T-helper 1 cell treated with Interleukin-12 subunit alpha and Interleukin-12 subunit beta and Interleukin-4 antibody, amounts not matched to agents 30 μg/mL and 1 μg/mL, for 36 hours (primary cell): Measurements from ENCODE around the gene THRB.

Experiments used
- H3K27ac Mint-ChIP-seq: one replicate; pipeline ENCODE4 v1.8.0; 2021; ENCODE audit warnings: mild to moderate bottlenecking, mixed read lengths
- H3K27me3 Mint-ChIP-seq: one replicate; pipeline ENCODE4 v1.8.0; 2021; ENCODE audit warnings: low read depth, mixed read lengths
- H3K36me3 Mint-ChIP-seq: one replicate; pipeline ENCODE4 v1.8.0; 2021; ENCODE audit warnings: low read depth, mixed read lengths
- H3K4me1 Mint-ChIP-seq: one replicate; pipeline ENCODE4 v1.8.0; 2021; ENCODE audit warnings: low read depth, mixed read lengths
- H3K4me3 Mint-ChIP-seq: one replicate; pipeline ENCODE4 v1.8.0; 2021; ENCODE audit warnings: mild to moderate bottlenecking, moderate library complexity, mixed read lengths
- H3K9me3 Mint-ChIP-seq: one replicate; pipeline ENCODE4 v1.8.0; 2021; ENCODE audit warnings: mixed read lengths

The THRB gene

GRCh38 chr3:24504772-24505171 lies 10.1 kb upstream of the THRB start:
- no peaks in the 10 kb centered on the region for H3K4me1 Mint-ChIP-seq
- no peaks in the 10 kb centered on the region for H3K36me3 Mint-ChIP-seq

GRCh38 chr3:24503616-24504113 lies 9.0 kb upstream of the THRB start:
- no peak overlapping the region for H3K4me3 Mint-ChIP-seq
- no peak overlapping the region for H3K27ac Mint-ChIP-seq
- no peaks in the 10 kb centered on the region for H3K9me3 Mint-ChIP-seq
- H3K27me3 Mint-ChIP-seq, result peaks cover 6% of the 10 kb centered on the region
- H3K4me1 Mint-ChIP-seq, result no peaks in the 10 kb centered on the region
- H3K36me3 Mint-ChIP-seq, result no peaks in the 10 kb centered on the region

More at GRCh38 chr3:24504772-24505171, 10.1 kb upstream of the THRB start:
- Mint-ChIP-seq H3K27ac (no peak overlapping the region), H3K27me3 (peaks cover 3% of the 10 kb centered on the region), H3K4me3 (no peak overlapping the region), H3K9me3 (no peaks in the 10 kb centered on the region)

DNA sequence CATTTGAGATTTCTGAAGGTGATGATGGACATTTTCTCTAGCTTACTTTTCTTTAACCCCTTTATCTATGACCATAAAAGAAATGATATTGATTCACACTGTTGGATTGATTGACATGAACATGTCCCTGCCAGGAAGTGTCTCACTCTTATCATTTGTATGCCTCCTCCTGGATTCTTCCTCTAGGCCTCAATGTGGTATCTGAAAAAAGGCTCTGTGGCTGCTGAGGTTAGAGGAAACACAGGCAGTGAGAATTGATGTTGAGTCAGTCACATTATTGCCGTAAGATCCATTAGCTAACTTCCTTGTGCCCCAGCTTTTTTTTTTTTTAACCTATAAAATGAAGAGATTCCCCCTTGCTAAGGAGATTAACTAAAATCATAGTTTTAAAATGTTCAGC lies 8.0 kb upstream of the THRB start:
- Mint-ChIP-seq H3K27me3 (peaks cover 11% of the 10 kb centered on the region), H3K27ac (no peak overlapping the region), H3K36me3 (no peaks in the 10 kb centered on the region), H3K4me3 (no peak overlapping the region), H3K4me1 (no peaks in the 10 kb centered on the region), H3K9me3 (no peaks in the 10 kb centered on the region)

DNA sequence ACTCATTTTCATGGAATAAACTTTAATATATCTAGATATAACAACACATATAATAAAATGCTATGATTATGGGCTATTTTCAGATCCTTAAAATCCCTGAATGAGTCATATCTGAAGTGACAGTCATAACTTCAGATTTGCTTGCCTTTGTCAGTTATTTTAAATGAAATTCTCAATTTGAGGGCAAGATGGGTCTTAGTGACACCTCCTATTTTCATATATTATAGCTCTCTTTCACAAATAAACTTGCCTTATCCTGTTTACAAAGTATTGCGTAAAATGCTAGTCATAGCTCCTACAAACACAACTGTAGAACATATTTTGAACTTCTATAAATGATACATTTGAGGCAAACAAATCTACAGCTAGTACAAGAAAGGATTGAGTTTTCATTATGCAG lies 6.2 kb upstream of the THRB start:
- Mint-ChIP-seq H3K27ac (no peak overlapping the region), H3K4me1 (no peaks in the 10 kb centered on the region), H3K27me3 (peaks cover 29% of the 10 kb centered on the region), H3K36me3 (peaks cover 1% of the 10 kb centered on the region), H3K4me3 (no peak overlapping the region), H3K9me3 (no peaks in the 10 kb centered on the region)

GRCh38 chr3:24499991-24500390 lies 5.3 kb upstream of the THRB start:
- H3K27me3 Mint-ChIP-seq, result peaks cover 35% of the 10 kb centered on the region
- no peak overlapping the region for H3K27ac Mint-ChIP-seq
- no peak overlapping the region for H3K4me3 Mint-ChIP-seq
- H3K9me3 Mint-ChIP-seq, result no peaks in the 10 kb centered on the region
- peaks cover 1% of the 10 kb centered on the region for H3K36me3 Mint-ChIP-seq
- H3K4me1 Mint-ChIP-seq, result no peaks in the 10 kb centered on the region

DNA sequence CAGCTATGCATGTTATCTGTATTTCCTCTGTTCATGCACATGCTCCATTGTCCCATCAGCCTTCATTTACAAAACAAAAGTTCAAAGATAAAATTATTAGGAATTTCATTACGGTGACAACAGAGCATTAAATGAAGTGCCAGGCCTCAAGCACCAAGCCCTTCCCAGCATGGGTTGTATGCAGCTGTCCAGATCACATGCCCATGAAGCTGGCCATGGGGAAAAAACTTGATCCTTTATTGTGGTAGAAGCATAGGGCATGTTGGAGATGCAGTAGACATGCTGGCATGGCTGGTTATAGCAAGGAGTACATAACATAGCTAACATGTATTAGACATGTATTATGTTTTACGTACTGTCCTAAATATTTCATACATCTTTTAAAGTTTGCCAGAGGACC lies 4.1 kb upstream of the THRB start:
- peaks cover 36% of the 10 kb centered on the region for H3K27me3 Mint-ChIP-seq
- no peaks in the 10 kb centered on the region for H3K9me3 Mint-ChIP-seq
- H3K4me1 Mint-ChIP-seq, result no peaks in the 10 kb centered on the region
- no peak overlapping the region for H3K27ac Mint-ChIP-seq
- no peak overlapping the region for H3K4me3 Mint-ChIP-seq
- peaks cover 1% of the 10 kb centered on the region for H3K36me3 Mint-ChIP-seq

- Mint-ChIP-seq H3K36me3 (peaks cover 1% of the 10 kb centered on the region), H3K4me3 (no peak overlapping the region), H3K4me1 (no peaks in the 10 kb centered on the region), H3K27ac (no peak overlapping the region), H3K27me3 (peaks cover 41% of the 10 kb centered on the region), H3K9me3 (no peaks in the 10 kb centered on the region)
Observed at GRCh38 chr3:24498391-24498790, 3.7 kb upstream of the THRB start.

GRCh38 chr3:24497942-24498341 lies 3.3 kb upstream of the THRB start:
- H3K36me3 Mint-ChIP-seq, result peaks cover 1% of the 10 kb centered on the region
- peaks cover 45% of the 10 kb centered on the region for H3K27me3 Mint-ChIP-seq
- no peaks in the 10 kb centered on the region for H3K9me3 Mint-ChIP-seq
- H3K4me3 Mint-ChIP-seq, result no peak overlapping the region
- no peaks in the 10 kb centered on the region for H3K4me1 Mint-ChIP-seq
- H3K27ac Mint-ChIP-seq, result no peak overlapping the region

DNA sequence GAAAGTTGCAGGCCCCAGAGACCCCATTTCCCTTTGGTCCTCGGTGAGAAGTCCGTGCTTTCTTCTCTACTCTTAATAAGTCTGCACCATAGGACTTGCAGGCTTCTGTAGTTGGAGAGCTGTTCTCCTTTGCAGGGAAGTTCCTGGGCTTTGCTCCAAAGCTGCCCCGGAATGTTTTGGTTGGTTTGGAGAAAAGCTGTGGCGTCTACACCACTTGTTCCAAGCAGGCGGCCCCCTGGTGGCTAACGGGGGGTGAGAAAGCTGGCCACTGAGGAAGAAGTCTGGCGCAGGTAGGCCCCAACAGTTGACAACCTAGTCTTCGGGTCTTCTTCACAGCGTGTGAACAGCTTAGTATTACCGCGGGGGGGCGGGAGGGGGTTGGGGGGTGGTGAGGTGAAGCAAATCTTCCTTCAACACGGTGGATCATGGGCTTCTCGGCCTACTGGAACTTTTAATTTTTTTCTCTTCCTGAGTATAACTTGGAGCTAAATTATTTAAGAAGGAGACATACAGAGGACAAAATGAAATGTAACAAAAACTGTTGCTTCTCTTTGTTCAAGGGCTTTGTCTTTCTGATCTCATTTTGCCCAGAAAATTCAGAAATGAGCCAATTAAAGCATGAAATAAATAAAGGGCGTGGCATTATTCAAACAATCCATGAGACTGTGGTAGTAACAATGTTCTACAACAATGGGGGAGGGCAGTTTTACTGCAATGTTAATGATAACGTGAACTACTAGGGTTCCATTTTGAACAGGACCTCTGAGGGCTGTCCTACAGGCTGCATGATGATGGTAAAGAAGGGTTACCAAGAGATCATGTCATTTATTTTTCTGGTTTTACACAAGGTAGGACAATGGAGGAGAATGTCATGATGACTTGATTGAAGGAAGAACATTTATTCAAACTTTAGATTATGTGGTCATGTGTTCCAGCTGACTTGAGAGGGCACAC lies 2.2 kb upstream of the THRB start:
- H3K36me3 Mint-ChIP-seq, result peaks cover 1% of the 10 kb centered on the region
- H3K4me1 Mint-ChIP-seq, result no peaks in the 10 kb centered on the region
- no peak overlapping the region for H3K4me3 Mint-ChIP-seq
- H3K27ac Mint-ChIP-seq, result no peak overlapping the region
- peaks cover 55% of the 10 kb centered on the region for H3K27me3 Mint-ChIP-seq
- H3K9me3 Mint-ChIP-seq, result no peaks in the 10 kb centered on the region

DNA sequence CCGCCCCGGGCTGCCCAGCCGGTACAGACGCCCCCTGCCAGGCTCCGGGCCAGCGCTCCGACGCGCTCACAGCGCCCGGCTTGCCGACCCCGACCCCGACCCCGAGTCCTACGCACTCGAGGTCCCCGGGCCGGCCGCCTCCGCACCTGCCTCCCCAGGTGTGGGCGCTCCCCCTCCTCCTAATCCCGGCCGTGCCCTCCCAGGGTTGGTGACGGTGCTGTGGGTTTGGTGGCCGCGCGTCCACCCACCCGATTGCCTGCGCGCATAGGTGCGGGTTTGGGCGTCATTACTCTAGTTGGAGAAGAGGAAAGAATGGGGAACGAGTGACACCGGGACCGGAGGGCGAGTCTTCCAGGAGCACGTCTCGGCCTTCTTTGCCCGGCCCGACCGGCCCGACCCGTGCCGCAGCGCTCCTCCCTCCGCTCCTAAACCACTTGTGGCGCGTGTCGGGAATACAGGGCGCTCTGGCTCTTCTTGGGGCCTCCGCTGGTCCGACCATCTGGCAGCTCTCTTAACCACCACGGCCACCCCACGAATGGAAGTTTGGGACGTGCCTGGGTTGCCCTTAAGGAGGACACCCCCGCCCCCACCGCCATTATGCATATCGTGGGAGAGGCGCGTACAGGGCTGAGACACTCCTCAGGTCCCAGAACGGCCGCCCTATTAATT lies 810 bp upstream of the THRB start:
- H3K4me1 Mint-ChIP-seq, result no peaks in the 10 kb centered on the region
- no peaks in the 10 kb centered on the region for H3K9me3 Mint-ChIP-seq
- peaks cover 1% of the 10 kb centered on the region for H3K36me3 Mint-ChIP-seq
- no peak overlapping the region for H3K27ac Mint-ChIP-seq
- no peak overlapping the region for H3K4me3 Mint-ChIP-seq
- H3K27me3 Mint-ChIP-seq, result peaks cover 63% of the 10 kb centered on the region

- Mint-ChIP-seq H3K27me3 (peaks cover 63% of the 10 kb centered on the region), H3K4me3 (no peak overlapping the region), H3K27ac (no peak overlapping the region), H3K36me3 (peaks cover 1% of the 10 kb centered on the region), H3K4me1 (no peaks in the 10 kb centered on the region), H3K9me3 (no peaks in the 10 kb centered on the region)
Observed at GRCh38 chr3:24493746-24494617, 668 bp downstream of the THRB start.

DNA sequence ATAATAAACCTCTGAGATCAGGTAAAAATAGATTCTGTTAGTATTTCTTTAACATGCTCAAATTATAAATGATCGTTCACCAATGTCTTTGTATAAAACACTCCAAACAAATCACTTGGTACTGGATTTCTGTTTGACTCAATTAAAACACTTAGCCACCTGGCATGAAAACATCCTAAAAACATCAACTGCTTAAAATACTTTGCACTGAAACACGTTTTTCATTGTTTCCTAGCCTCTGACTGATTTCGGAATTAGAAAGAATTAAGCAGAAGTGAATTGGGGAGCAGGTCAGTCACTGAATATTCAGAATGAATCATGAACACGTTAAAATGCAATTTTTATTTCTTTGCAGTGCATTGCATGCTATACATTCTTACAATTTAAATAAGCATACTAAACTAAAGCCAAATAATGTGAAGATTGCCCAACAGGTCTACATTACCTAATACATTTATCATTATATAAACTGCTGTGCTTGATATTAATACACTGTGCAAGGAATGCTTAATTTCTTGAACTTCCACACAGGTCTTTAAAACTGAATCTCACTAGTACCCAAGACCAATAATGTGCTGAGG lies 1.6 kb downstream of the THRB start:
- Mint-ChIP-seq H3K27ac (no peak overlapping the region), H3K27me3 (peaks cover 58% of the 10 kb centered on the region)

GRCh38 chr3:24490151-24490550 lies 4.5 kb downstream of the THRB start:
- no peaks in the 10 kb centered on the region for H3K9me3 Mint-ChIP-seq
- H3K27me3 Mint-ChIP-seq, result peaks cover 30% of the 10 kb centered on the region
- H3K4me1 Mint-ChIP-seq, result no peaks in the 10 kb centered on the region
- H3K4me3 Mint-ChIP-seq, result no peak overlapping the region
- H3K27ac Mint-ChIP-seq, result no peak overlapping the region
- H3K36me3 Mint-ChIP-seq, result no peaks in the 10 kb centered on the region

More for the DNA sequence above, 1.6 kb downstream of the THRB start:
- no peaks in the 10 kb centered on the region for H3K9me3 Mint-ChIP-seq
- no peak overlapping the region for H3K4me3 Mint-ChIP-seq
- H3K36me3 Mint-ChIP-seq, result peaks cover 1% of the 10 kb centered on the region
- no peaks in the 10 kb centered on the region for H3K4me1 Mint-ChIP-seq
